ENCODE results near the gene STK11IP. TPM values are rescaled to one million over a fixed set of nuclear protein-coding genes. Genes with fewer than 3 reads are reported as not detected.

STK11IP gene
- total and polyA plus RNA-seq, 2 of the 13 experiments (the other 11 are each of a cell fraction or from before 2014, with no cell fraction given): 12.8 to 24.0 TPM

DNA sequence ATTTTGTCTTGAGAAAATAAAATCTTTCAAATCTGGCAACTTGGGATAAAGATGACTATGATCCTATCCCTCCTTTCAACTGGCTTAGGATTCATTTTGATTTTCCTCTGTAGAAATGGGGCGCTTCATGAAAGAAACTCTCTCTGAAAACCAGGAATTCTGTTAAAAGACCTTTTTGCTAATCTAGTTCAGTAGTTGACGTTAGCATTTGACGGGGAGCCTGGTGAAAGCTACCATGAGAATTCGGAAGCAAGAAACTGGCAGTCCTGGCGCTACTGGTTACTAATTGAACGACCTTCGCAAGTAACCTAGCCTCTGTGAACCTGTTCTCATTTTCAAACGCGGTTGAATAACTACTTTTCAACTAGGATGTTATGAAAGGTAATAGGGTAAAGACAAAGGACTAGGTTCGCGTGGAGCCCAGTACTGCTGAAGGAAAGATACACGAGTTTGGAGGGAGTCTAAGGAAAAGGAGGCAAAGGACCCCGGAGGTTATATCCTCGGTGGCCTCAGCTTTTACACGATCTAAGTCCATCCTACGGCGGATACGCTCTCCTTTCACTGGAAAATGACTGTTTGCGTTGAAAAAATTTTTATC lies 604 bp upstream of the STK11IP start:
- Histone ChIP-seq H3K4me3 (replicated peaks in 1 of 3; ENCODE audit: insufficient read depth in 1 of 3, low read depth in 2 of 3, low read length in 3 of 3) (peak overlapping the region; percentile 72 to 91 (median 81)), H3K27ac (ENCODE audit: extremely low read length, insufficient read depth, low read length) (peak overlapping the region; percentile 95), H4K20me1 (ENCODE audit: insufficient read depth, low read length) (no peaks in the 10 kb centered on the region), H2AFZ (ENCODE audit: low read length) (no peak overlapping the region), H3K4me1 (ENCODE audit: insufficient read depth, low read length) (peaks cover 58% of the 10 kb centered on the region), H3K4me2 (ENCODE audit: low read depth, low read length) (peak overlapping the region; percentile 98), H3K79me2 (ENCODE audit: insufficient read depth, low read length) (peaks cover 6% of the 10 kb centered on the region), H3K9me3 (ENCODE audit: low read length) (no peaks in the 10 kb centered on the region), H3K36me3 (replicated peaks in 1 of 2; ENCODE audit: control insufficient read depth in 1 of 2, insufficient read depth in 2 of 2, low read length in 2 of 2) (peaks cover 7 to 8% of the 10 kb centered on the region in 2 experiments; a peak in 3 of 5 replicates), H3K27me3 (ENCODE audit: control insufficient read depth in 1 of 2, insufficient read depth in 2 of 2, low read length in 2 of 2) (no peaks in the 10 kb centered on the region; a peak in 1 of 5 replicates), H3K9ac (ENCODE audit: insufficient read depth, low read depth, low read length) (peak overlapping the region; percentile 95)
- ATAC-seq: peak; percentile 34
- in situ Hi-C loops (cut with HindIII; ENCODE audit: extremely low pct_ligation_motif_present, low pct_unique_long_range_greater_than_20kb): loop anchor here (5.0 kb wide), 1 partner anchor 35 kb away; no protein-coding TSS in a partner anchor
- POLR2A ChIA-PET: interaction anchor here (0.8 to 7.6 kb wide), 15 partner anchors 8 to 348 kb away, joined by 3 to 150 read pairs (median 20); partner anchors contain the start of genes CHPF, DNPEP, GMPPA and INHA
- TSS peak; percentile 94 for BruUV-seq (replicated peaks)
- intact Hi-C loops (cut with micrococcal nuclease; ENCODE audit: unreplicated experiment): loop anchor here (1.0 to 5.0 kb wide), 5 partner anchors 20 to 210 kb away; partner anchors contain the start of genes CHPF, DNPEP and GMPPA
- FAIRE-seq: peak; percentile 77
- DNase-seq (ENCODE audit: low spot score): peak; percentile 61
- WGBS (ENCODE audit: low lambda C conversion rate): 1% methylated on average over 19 of the region's 19 CpGs
- CTCF ChIA-PET (ENCODE audit: low intra/inter-chr PET ratio, low total read pairs): interaction anchor here (1.1 to 2.3 kb wide), 2 partner anchors 45 to 55 kb away, joined by 3 to 12 read pairs; no protein-coding TSS in a partner anchor
- TF ChIP-seq ZNF20 (CRISPR knock-in tag; IDR thresholded peaks at IDR 0.05) (no peak), KLF12 (CRISPR knock-in tag; IDR thresholded peaks at IDR 0.05; ENCODE audit: borderline replicate concordance) (0 out of 2 replicates have a peak, but pooled peaks have one; percentile 1), NR2F1 (CRISPR knock-in tag; IDR thresholded peaks at IDR 0.05) (no peak; a peak in 1 of 4 replicates), HDAC6 (IDR thresholded peaks at IDR 0.05; ENCODE audit: low read depth, low read length) (0 out of 2 replicates have a peak, but pooled peaks have one; percentile 60), ZNF530 (CRISPR knock-in tag; IDR thresholded peaks at IDR 0.05; ENCODE audit: low read depth) (no peak), ONECUT2 (CRISPR knock-in tag; IDR thresholded peaks at IDR 0.05) (no peak), ZNF3 (CRISPR knock-in tag; IDR thresholded peaks at IDR 0.05) (peak; percentile 53; the same call in 1 of the 2 replicates), TBL1XR1 (IDR thresholded peaks at IDR 0.05; ENCODE audit: borderline replicate concordance, low read length, partially characterized antibody) (no peak), SOX5 (CRISPR knock-in tag; IDR thresholded peaks at IDR 0.05; ENCODE audit: borderline replicate concordance) (no peak), ZNF446 (CRISPR knock-in tag; IDR thresholded peaks at IDR 0.05) (no peak)
- TF ChIP-seq, protein P1, sequence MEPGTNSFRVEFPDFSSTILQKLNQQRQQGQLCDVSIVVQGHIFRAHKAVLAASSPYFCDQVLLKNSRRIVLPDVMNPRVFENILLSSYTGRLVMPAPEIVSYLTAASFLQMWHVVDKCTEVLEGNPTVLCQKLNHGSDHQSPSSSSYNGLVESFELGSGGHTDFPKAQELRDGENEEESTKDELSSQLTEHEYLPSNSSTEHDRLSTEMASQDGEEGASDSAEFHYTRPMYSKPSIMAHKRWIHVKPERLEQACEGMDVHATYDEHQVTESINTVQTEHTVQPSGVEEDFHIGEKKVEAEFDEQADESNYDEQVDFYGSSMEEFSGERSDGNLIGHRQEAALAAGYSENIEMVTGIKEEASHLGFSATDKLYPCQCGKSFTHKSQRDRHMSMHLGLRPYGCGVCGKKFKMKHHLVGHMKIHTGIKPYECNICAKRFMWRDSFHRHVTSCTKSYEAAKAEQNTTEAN (CRISPR knock-in tag; conservative IDR thresholded peaks at IDR 0.05): 0 out of 2 replicates have a peak, but pooled peaks have one; percentile 17
- TF ChIP-seq, protein P2, sequence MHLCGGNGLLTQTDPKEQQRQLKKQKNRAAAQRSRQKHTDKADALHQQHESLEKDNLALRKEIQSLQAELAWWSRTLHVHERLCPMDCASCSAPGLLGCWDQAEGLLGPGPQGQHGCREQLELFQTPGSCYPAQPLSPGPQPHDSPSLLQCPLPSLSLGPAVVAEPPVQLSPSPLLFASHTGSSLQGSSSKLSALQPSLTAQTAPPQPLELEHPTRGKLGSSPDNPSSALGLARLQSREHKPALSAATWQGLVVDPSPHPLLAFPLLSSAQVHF (CRISPR knock-in tag; IDR thresholded peaks at IDR 0.05): no peak
- TF ChIP-seq, protein P3, sequence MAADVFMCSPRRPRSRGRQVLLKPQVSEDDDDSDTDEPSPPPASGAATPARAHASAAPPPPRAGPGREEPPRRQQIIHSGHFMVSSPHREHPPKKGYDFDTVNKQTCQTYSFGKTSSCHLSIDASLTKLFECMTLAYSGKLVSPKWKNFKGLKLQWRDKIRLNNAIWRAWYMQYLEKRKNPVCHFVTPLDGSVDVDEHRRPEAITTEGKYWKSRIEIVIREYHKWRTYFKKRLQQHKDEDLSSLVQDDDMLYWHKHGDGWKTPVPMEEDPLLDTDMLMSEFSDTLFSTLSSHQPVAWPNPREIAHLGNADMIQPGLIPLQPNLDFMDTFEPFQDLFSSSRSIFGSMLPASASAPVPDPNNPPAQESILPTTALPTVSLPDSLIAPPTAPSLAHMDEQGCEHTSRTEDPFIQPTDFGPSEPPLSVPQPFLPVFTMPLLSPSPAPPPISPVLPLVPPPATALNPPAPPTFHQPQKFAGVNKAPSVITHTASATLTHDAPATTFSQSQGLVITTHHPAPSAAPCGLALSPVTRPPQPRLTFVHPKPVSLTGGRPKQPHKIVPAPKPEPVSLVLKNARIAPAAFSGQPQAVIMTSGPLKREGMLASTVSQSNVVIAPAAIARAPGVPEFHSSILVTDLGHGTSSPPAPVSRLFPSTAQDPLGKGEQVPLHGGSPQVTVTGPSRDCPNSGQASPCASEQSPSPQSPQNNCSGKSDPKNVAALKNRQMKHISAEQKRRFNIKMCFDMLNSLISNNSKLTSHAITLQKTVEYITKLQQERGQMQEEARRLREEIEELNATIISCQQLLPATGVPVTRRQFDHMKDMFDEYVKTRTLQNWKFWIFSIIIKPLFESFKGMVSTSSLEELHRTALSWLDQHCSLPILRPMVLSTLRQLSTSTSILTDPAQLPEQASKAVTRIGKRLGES (CRISPR knock-in tag; IDR thresholded peaks at IDR 0.05; ENCODE audit: borderline replicate concordance): no peak
- TF ChIP-seq, protein P4, sequence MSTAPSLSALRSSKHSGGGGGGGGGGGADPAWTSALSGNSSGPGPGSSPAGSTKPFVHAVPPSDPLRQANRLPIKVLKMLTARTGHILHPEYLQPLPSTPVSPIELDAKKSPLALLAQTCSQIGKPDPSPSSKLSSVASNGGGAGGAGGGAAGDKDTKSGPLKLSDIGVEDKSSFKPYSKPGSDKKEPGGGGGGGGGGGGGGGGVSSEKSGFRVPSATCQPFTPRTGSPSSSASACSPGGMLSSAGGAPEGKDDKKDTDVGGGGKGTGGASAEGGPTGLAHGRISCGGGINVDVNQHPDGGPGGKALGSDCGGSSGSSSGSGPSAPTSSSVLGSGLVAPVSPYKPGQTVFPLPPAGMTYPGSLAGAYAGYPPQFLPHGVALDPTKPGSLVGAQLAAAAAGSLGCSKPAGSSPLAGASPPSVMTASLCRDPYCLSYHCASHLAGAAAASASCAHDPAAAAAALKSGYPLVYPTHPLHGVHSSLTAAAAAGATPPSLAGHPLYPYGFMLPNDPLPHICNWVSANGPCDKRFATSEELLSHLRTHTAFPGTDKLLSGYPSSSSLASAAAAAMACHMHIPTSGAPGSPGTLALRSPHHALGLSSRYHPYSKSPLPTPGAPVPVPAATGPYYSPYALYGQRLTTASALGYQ (CRISPR knock-in tag; IDR thresholded peaks at IDR 0.05): no peak
- TF ChIP-seq, protein P5, sequence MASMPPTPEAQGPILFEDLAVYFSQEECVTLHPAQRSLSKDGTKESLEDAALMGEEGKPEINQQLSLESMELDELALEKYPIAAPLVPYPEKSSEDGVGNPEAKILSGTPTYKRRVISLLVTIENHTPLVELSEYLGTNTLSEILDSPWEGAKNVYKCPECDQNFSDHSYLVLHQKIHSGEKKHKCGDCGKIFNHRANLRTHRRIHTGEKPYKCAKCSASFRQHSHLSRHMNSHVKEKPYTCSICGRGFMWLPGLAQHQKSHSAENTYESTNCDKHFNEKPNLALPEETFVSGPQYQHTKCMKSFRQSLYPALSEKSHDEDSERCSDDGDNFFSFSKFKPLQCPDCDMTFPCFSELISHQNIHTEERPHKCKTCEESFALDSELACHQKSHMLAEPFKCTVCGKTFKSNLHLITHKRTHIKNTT (CRISPR knock-in tag; IDR thresholded peaks at IDR 0.05): no peak

All from HepG2 (cell line).